ENCODE measurements around the gene PRSS8.

The PRSS8 gene

DNA sequence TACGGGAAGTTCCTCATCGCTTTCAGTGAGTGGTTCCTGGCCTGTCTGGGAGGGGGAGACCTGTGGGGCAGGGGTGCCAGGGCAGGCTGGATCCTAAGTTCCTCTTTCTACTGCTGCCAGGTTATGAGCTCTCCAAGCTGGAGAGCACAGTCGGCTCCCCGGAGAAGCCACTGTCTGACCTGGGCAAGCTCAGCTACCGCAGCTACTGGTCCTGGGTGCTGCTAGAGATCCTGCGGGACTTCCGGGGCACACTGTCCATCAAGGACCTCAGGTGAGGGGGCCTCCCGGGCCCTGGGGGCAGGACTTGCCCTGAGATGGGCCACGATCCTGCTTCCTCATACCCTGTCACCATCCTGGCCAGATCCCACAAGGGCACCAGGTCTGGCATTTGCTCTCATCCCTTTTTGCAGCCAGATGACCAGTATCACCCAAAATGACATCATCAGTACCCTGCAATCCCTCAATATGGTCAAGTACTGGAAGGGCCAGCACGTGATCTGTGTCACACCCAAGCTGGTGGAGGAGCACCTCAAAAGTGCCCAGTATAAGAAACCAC, 5.1 kb downstream of the PRSS8 start:
- H3K4me3 ChIP-seq (ENCODE audit: low read depth, low read length): no peak overlapping the region
- TF ChIP-seq, protein P1, sequence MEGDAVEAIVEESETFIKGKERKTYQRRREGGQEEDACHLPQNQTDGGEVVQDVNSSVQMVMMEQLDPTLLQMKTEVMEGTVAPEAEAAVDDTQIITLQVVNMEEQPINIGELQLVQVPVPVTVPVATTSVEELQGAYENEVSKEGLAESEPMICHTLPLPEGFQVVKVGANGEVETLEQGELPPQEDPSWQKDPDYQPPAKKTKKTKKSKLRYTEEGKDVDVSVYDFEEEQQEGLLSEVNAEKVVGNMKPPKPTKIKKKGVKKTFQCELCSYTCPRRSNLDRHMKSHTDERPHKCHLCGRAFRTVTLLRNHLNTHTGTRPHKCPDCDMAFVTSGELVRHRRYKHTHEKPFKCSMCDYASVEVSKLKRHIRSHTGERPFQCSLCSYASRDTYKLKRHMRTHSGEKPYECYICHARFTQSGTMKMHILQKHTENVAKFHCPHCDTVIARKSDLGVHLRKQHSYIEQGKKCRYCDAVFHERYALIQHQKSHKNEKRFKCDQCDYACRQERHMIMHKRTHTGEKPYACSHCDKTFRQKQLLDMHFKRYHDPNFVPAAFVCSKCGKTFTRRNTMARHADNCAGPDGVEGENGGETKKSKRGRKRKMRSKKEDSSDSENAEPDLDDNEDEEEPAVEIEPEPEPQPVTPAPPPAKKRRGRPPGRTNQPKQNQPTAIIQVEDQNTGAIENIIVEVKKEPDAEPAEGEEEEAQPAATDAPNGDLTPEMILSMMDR (IDR thresholded peaks at IDR 0.05; ENCODE audit: low read depth, low read length): no peak

DNA sequence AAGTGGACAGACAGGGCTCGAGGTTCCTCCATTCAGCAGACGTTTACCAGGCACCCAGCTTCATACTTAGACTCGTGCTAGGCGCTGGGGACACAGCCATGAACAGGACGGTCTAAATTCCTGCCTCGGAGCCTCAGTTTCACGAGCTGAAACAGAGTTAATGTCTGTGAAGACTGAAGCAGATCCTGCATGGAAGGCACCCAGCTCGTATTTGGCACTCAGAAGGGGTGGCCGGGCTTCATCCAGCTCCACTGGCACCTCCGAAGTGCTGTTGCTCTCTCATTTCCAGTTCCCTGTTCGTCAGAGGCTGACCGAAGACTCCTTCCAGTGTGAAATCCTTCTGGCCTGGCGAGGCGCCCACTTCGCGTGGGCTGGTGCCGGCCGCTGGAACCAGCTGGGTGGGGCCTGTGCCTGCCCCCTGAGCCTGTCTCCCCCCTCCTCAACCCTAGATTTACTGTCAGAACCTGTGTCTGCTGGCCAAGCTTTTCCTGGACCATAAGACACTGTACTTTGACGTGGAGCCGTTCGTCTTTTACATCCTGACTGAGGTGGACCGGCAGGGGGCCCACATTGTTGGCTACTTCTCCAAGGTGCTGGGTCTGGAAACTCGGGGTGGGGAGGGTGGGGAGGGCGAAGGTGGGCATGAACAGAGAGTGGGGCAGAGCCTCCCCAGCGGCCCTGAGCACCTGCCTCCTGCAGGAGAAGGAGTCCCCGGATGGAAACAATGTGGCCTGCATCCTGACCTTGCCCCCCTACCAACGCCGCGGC, 5.8 kb downstream of the PRSS8 start:
- TF ChIP-seq, protein P1 (IDR thresholded peaks at IDR 0.05; ENCODE audit: low read depth, low read length): no peak
- H3K4me3 ChIP-seq (ENCODE audit: low read depth, low read length): no peak overlapping the region

DNA sequence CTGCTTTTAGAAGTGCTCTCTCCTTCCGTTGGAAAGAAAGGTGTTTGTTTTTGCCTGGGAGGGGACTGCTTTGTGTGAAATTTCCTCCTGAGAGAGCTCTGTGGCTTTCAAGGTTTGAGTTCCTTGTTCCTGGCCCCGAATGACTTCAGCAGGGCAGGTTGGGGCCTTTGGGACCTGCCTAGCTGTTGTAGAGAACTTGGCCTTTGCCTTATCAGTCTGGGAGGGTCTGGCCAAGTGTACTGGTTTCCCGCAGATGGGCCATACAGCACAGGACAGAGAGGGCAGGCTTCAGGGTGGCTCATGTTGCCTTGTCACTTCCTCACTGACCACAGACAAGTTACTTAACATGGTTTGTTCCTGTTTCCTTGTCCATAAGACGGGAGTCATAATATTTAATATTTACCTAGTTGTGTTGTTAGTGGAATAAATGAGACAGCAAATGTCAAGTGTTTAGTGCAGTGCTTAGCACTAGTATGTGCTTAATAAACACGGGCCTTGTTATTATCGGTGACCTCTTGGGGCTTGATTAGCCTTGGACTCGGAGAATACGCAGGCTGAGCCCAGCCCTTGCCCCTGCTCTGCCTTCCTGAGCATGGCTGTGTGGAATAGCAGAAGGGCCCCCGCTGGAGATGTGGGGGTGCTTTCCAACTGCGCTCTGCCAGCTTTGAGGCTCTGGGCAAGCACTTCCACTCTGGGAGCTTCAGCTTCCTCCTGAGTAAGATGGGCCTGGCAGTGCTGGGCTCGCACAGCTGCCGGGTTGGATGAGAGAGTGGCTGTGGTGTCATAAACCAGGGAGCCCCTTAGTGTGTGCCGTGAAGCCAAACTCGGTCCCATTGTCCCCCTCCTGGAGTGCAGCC, 6.6 kb downstream of the PRSS8 start:
- no peak overlapping the region for H3K4me3 ChIP-seq (ENCODE audit: low read depth, low read length)
- TF ChIP-seq, protein P1 (IDR thresholded peaks at IDR 0.05; ENCODE audit: low read depth, low read length): no peak

DNA sequence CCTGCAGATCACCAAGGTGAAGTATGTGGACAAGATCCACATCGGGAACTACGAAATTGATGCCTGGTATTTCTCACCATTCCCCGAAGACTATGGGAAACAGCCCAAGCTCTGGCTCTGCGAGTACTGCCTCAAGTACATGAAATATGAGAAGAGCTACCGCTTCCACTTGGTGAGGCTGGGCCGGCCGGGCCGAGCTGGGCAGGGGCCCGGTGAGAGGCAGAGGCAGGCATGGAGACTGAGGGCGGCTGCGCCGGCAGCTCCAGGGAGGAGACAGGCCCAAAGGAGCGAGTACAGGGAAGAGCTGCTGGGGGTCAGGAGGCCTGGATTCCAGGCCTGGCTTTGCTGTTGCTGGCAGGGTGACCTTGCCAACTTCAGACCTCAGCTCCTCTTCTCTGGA, 8.3 kb downstream of the PRSS8 start:
- TF ChIP-seq, protein P1 (IDR thresholded peaks at IDR 0.05; ENCODE audit: low read depth, low read length): no peak
- H3K4me3 ChIP-seq (ENCODE audit: low read depth, low read length): no peak overlapping the region

DNA sequence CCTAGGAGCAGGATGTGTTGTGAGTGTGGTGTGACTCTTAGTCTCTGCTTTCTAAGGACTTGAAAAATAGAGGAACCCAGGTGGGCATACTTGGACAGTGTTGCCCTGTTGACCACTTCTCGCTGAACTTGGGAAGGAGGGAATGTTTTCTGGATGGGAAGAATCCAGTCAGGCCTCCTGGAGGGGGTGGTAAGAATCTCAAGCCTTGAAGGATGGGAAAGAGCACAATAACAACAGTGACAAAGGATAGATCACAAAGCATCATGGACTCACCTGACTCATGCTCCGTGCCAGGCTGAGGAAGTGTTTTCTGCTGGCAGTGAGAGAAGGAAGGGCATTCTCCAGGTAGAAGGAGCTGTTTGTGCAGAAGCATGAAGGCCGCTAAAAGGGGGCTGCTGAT, 9.7 kb downstream of the PRSS8 start:
- TF ChIP-seq, protein P1 (IDR thresholded peaks at IDR 0.05; ENCODE audit: low read depth, low read length): no peak
- no peak overlapping the region for H3K4me3 ChIP-seq (ENCODE audit: low read depth, low read length)

DNA sequence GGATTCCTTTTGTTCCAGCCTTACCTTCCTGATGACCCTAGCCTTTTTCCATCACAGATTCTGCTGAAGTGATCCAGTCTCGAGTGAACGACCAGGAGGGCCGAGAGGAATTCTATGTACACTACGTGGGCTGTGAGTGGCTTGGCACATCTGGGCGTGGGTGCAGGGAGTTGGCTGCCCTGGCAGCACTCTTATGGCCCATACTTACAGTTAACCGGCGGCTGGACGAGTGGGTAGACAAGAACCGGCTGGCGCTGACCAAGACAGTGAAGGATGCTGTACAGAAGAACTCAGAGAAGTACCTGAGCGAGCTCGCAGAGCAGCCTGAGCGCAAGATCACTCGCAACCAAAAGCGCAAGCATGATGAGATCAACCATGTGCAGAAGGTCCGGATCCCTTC, 15.4 kb downstream of the PRSS8 start:
- TF ChIP-seq, protein P1 (IDR thresholded peaks at IDR 0.05; ENCODE audit: low read depth, low read length): no peak
- H3K4me3 ChIP-seq (ENCODE audit: low read depth, low read length): no peak overlapping the region

All from WI38 (cell line).